Measurements from ENCODE around the gene ZP1.
"Not testable (repeated sequence)": the region's sequence is repeated elsewhere in the genome, so short reads cannot be mapped to it uniquely, and the experiment has no call there.

Gene ZP1

GRCh38 chr11:60906132-60906972 is 39.0 kb downstream of the ZP1 start, which contains the start of gene PRPF19:
TSS of gene PRPF19 (minus strand) at chr11:60906585. CDS start at chr11:60906382, 203 bp downstream.
- peak; percentile 91 for DNase-seq (ENCODE audit: low read depth, low spot score)

- DNase-seq (ENCODE audit: low read depth, low spot score), result no peak
These were observed 41.5 kb downstream of the ZP1 start for GRCh38 chr11:60908803-60909202.

GRCh38 chr11:60909680-60910280 is 42.4 kb downstream of the ZP1 start:
- not testable (repeated sequence) for DNase-seq (ENCODE audit: low read depth, low spot score)

- DNase-seq (ENCODE audit: low read depth, low spot score), result no peak
These were observed 42.9 kb downstream of the ZP1 start for GRCh38 chr11:60910281-60910687.

GRCh38 chr11:60910711-60911380 is 43.5 kb downstream of the ZP1 start:
- no peak for DNase-seq (ENCODE audit: low read depth, low spot score)

- DNase-seq (ENCODE audit: low read depth, low spot score), result peak; percentile 87
These were observed 45.0 kb downstream of the ZP1 start for GRCh38 chr11:60912223-60912850.

- DNase-seq (ENCODE audit: low read depth, low spot score), result no peak
These were observed 45.6 kb downstream of the ZP1 start for GRCh38 chr11:60912851-60913528.

GRCh38 chr11:60913793-60914632 is 46.7 kb downstream of the ZP1 start, which contains the start of gene TMEM109:
TSS of gene TMEM109 (plus strand) at chr11:60914158. CDS start at chr11:60919694, 5,536 bp downstream.
- peak; percentile 80 for DNase-seq (ENCODE audit: low read depth, low spot score)

GRCh38 chr11:60914633-60915247 is 47.4 kb downstream of the ZP1 start:
- DNase-seq (ENCODE audit: low read depth, low spot score), result no peak

GRCh38 chr11:60915248-60915914 is 48.0 kb downstream of the ZP1 start:
- DNase-seq (ENCODE audit: low read depth, low spot score), result no peak

- no peak for DNase-seq (ENCODE audit: low read depth, low spot score)
These were observed 49.4 kb downstream of the ZP1 start for GRCh38 chr11:60916669-60917206.

- no peak for DNase-seq (ENCODE audit: low read depth, low spot score)
These were observed 49.9 kb downstream of the ZP1 start for GRCh38 chr11:60917267-60917666.

- no peak for DNase-seq (ENCODE audit: low read depth, low spot score)
These were observed 51.1 kb downstream of the ZP1 start for GRCh38 chr11:60918251-60918938.

- no peak for DNase-seq (ENCODE audit: low read depth, low spot score)
These were observed 51.6 kb downstream of the ZP1 start for GRCh38 chr11:60918939-60919265.

GRCh38 chr11:60919320-60919719 is 52.0 kb downstream of the ZP1 start:
- no peak for DNase-seq (ENCODE audit: low read depth, low spot score)

GRCh38 chr11:60919956-60920355 is 52.6 kb downstream of the ZP1 start:
- no peak for DNase-seq (ENCODE audit: low read depth, low spot score)

GRCh38 chr11:60921259-60921658 is 53.9 kb downstream of the ZP1 start:
- no peak for DNase-seq (ENCODE audit: low read depth, low spot score)

- no peak for DNase-seq (ENCODE audit: low read depth, low spot score)
These were observed 54.5 kb downstream of the ZP1 start for GRCh38 chr11:60921777-60922335.
